NCI-H82 (cell line): Measurements from ENCODE around the gene NUTM1.
A peak's percentile ranks its signal among the peaks of the same experiment; 100 is the strongest.

ENCODE experiments used
- DNase-seq: peaks from one replicate; lab custom pipeline; 2025; lab: John Stamatoyannopoulos, UW

The NUTM1 gene

GRCh38 chr15:34342737-34343575 is at the start of gene NUTM1, which contains the start of gene NOP10:
Gene NUTM1 (plus strand): TSS chr15:34343315. CDS start chr15:34343697, 382 bp downstream.
Gene NOP10 (minus strand): TSS chr15:34343136. CDS start chr15:34343073, 63 bp downstream.
- DNase-seq = peak; percentile 96

GRCh38 chr15:34297059-34297458 is 46.1 kb upstream of the NUTM1 start:
- DNase-seq = peak; percentile 54

- no peak for DNase-seq
These were observed 42.1 kb upstream of the NUTM1 start for GRCh38 chr15:34301058-34301457.

- DNase-seq = no peak
These were observed 38.5 kb upstream of the NUTM1 start for GRCh38 chr15:34304613-34305012.

- peak; percentile 59 for DNase-seq
These were observed 31.6 kb upstream of the NUTM1 start for GRCh38 chr15:34311563-34311962.

GRCh38 chr15:34314491-34315490 is 28.3 kb upstream of the NUTM1 start:
- no peak for DNase-seq

GRCh38 chr15:34318277-34319079 is 24.6 kb upstream of the NUTM1 start:
- DNase-seq = peak; percentile 98

- no peak for DNase-seq
These were observed 19.9 kb upstream of the NUTM1 start for GRCh38 chr15:34323217-34323616.

GRCh38 chr15:34324933-34325332 is 18.2 kb upstream of the NUTM1 start:
- DNase-seq = no peak

GRCh38 chr15:34325368-34325767 is 17.7 kb upstream of the NUTM1 start:
- DNase-seq = no peak

GRCh38 chr15:34327906-34328305 is 15.2 kb upstream of the NUTM1 start:
- no peak for DNase-seq

- DNase-seq = no peak
These were observed 14.1 kb upstream of the NUTM1 start for GRCh38 chr15:34329006-34329405.

- no peak for DNase-seq
These were observed 12.8 kb upstream of the NUTM1 start for GRCh38 chr15:34330279-34330678.

- no peak for DNase-seq
These were observed 11.3 kb upstream of the NUTM1 start for GRCh38 chr15:34331809-34332208.

- DNase-seq = no peak
These were observed 10.5 kb upstream of the NUTM1 start for GRCh38 chr15:34332553-34333120.

GRCh38 chr15:34334672-34335071 is 8.4 kb upstream of the NUTM1 start:
- no peak for DNase-seq

GRCh38 chr15:34335176-34336032 is 7.7 kb upstream of the NUTM1 start:
- no peak for DNase-seq

GRCh38 chr15:34336231-34336990 is 6.7 kb upstream of the NUTM1 start:
- DNase-seq = peak; percentile 16

GRCh38 chr15:34336991-34337556 is 6.0 kb upstream of the NUTM1 start:
- peak; percentile 53 for DNase-seq
